Stimulated activated CD4-positive, alpha-beta T cell treated with anti-CD3 and anti-CD28 coated beads, Interleukin-2, amount 100 ng/mL, for 48 hours (primary cell): ENCODE data around the gene DUS2.
"Not testable (repeated sequence)": the region's sequence is repeated elsewhere in the genome, so short reads cannot be mapped to it uniquely, and the experiment has no call there.

Experiments
- DNase-seq, 2 donors: peaks; one replicate each; pipeline ENCODE4 v3.0.0-alpha.2; 2020

The DUS2 gene

GRCh38 chr16:68022728-68023537 lies at the start of gene DUS2, which contains the start of gene DDX28:
Gene DUS2 (plus strand): TSS chr16:68023284. CDS start chr16:68038024, 14,740 bp downstream.
Gene DDX28 (minus strand): TSS chr16:68023232. CDS start chr16:68023202, 30 bp downstream.
- peak; percentile 98 for DNase-seq

GRCh38 chr16:67975321-67976105 lies 47.6 kb upstream of the DUS2 start:
- no peak for DNase-seq

- DNase-seq = no peak
These were observed 46.9 kb upstream of the DUS2 start for GRCh38 chr16:67976205-67976604.

- no peak for DNase-seq
These were observed 46.1 kb upstream of the DUS2 start for GRCh38 chr16:67977005-67977404.

- DNase-seq = no peak
These were observed 45.4 kb upstream of the DUS2 start for GRCh38 chr16:67977469-67978227.

GRCh38 chr16:67979955-67980678 lies 43.0 kb upstream of the DUS2 start, which contains the start of gene DPEP3:
Gene DPEP3 (minus strand): TSS chr16:67980499. CDS start chr16:67980380, 119 bp downstream.
- no peak for DNase-seq

GRCh38 chr16:67982011-67982696 lies 40.9 kb upstream of the DUS2 start:
- DNase-seq = no peak

GRCh38 chr16:67986949-67987348 lies 36.1 kb upstream of the DUS2 start:
- no peak for DNase-seq

GRCh38 chr16:67987460-67988160 lies 35.5 kb upstream of the DUS2 start:
- DNase-seq = no peak

- DNase-seq = no peak
These were observed 34.4 kb upstream of the DUS2 start for GRCh38 chr16:67988675-67989074.

- DNase-seq = no peak
These were observed 33.6 kb upstream of the DUS2 start for GRCh38 chr16:67989322-67990017.

- DNase-seq = no peak
These were observed 33.1 kb upstream of the DUS2 start for GRCh38 chr16:67990018-67990386.

- DNase-seq = no peak
These were observed 30.4 kb upstream of the DUS2 start for GRCh38 chr16:67992661-67993206.

- DNase-seq = peak; percentile 75 to 88
These were observed 29.7 kb upstream of the DUS2 start for GRCh38 chr16:67993207-67994039.

- not testable (repeated sequence) for DNase-seq
These were observed 29.1 kb upstream of the DUS2 start for GRCh38 chr16:67994040-67994408.

GRCh38 chr16:67995423-67995822 lies 27.7 kb upstream of the DUS2 start:
- DNase-seq = no peak

- no peak for DNase-seq
These were observed 26.4 kb upstream of the DUS2 start for GRCh38 chr16:67996666-67997065.

- DNase-seq = not testable (repeated sequence)
These were observed 24.8 kb upstream of the DUS2 start for GRCh38 chr16:67998231-67998778.
